Hypothalamus (tissue), 51 donors: ENCODE results near the gene TP53BP2.
A peak's percentile ranks its signal among the peaks of the same experiment; 100 is the strongest.

Experiments used
- DNase-seq, 51 donors: peaks; one replicate each; lab custom pipeline; 2025; lab: John Stamatoyannopoulos, UW

TP53BP2 gene

DNA sequence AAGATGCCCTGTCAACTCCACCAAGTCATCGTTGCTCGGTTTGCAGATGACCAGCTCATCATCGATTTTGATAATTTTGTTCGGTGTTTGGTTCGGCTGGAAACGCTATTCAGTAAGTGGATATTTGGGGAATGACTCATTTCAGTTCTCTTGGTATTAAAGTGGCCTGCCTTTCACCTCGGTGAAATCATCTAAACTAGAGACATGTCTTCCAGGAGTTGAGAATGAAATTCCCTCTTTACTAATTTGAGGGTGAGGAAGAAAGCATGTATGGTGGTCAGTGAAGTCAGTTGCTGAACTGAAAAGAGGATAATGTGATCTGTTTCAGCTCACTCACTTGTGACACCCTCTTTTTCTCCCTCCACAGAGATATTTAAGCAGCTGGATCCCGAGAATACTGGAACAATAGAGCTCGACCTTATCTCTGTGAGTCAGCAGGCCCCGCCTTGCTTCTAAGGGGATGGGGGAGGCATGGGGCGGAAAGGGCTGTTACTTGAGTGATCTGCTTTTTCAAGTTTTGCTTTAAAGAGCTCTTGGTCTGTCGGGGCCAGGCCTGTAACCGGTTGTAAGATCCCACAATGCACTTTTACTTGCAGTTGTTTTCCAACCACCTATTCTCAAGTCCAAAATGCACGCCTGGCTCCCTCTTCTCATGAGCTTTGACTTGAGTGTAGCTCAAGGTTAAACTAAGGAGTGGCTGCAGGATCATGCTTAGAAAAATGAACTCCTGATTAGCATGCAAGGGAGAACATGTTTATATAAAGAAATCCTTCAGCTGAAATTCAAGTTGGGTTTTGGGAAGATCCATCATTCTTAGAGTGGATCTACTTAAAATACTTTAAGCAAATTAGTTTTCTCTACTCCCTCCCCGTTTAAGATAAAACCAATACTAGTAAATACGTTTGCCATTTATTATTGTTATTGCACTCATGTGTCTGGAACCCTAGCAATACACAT lies 73.7 kb downstream of the TP53BP2 start:
- DNase-seq = peak in 5 of 51 donors; percentile 14 to 63 (median 32)

DNA sequence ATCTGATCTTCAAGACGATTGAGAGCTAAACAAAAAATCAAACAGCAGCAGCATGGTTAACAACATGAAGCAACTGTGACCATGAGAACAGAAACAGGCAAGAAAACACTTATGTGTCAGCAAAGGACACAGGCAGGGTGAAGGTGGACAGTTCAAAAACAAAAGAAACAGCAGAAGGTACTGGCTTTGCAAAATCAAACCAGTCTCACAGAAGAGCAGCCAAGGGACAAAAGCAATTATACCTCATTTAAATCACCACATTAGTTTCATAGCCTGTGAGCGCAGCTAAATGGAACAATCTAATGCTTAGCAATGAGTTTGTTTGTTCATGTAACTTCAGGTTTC lies 74.3 kb downstream of the TP53BP2 start:
- no peak for DNase-seq

DNA sequence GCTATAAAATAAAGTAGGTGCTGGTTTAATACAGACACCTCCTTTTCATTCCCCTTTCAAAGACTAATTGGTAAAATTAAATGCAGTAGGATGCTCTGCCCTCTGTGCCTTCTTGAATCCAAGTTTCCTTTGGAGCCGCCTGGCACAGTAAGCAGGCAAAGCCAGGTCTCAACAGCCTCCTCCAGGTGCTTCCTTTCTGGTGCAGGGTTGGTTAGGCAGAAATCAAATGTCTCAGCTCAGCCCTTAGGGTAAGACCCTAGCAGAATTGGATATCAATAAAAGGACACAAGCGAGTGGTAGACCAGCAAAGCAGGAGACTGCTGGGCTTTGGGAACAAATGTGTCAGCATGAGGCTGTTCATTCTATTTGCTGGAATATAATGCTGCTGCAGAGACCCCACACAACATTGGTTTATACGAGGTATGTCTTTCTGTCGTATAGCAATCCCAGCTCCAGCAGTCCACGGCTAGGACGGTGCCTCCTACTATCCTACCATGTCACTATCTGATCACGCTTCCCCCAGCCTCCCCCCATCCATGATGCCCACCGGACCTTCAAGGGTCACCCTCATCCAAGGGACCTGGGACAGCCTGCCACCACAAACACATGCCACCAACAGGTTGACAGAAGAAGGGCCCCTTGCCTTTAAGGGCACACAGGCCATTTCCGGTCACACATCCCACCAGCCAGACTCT lies 75.0 kb downstream of the TP53BP2 start:
- no peak for DNase-seq

DNA sequence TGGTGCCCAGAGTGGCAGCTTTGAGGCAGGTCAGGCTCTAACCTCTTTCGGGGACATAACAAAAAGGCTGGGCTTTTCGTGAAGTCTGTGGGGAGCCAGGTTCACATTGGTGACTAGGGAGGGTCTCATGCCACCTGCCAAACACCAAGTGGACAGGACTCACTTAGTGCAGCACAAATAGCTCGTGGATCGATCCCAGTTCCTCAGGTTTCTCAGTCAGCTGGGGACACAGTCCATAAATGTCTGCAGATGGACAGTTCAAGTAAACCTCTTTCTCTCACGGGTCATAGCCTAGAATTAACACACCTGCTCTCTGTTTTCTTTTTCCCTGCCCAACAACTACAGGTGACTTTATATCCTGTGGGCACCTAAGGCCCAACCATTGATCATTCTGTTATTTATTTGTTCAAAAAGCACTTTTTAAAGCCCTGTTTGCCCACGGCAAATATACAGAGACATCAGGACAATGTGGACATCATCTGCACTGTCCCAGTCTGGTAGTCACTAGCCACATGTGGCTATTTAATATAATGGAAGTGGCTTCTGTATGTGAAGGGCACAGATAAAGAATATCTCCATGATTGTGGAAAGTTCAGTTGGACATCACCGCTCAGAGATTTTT lies 79.9 kb downstream of the TP53BP2 start:
- DNase-seq = no peak

DNA sequence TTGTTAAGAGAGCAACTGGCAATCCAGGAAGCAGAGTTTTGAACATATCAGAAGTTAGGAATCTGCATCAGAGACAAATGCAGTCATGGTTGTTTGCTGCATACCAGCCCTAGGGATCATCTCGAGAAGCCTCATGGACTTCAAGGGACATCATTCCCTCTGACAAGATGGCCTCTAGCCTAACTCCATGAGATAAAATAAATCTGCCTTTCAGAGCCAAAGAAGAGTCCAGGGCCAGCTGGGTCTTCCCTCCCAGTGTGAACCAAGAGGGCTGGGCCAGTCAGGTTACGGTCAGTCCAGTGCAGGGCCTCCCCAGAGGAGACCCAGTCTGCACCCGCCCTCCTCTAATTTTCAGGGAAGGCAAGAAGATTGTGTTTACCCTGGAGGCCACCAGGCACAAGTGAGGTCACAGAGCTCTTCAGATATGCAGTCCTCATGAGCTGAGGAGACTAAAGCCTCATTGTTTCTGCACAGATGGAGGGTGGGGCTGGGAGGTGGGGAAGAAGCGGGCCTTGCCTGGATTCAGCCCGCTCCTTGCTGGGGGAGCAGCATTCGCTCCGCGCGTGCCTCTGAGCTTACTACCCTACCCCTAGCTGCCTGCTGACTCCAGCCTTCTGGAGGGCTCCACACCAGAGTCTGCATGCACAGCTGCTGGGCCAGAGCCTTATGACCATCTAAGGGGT lies 80.6 kb downstream of the TP53BP2 start:
- peak in 39 of 51 donors; percentile 13 to 84 (median 52) for DNase-seq

DNA sequence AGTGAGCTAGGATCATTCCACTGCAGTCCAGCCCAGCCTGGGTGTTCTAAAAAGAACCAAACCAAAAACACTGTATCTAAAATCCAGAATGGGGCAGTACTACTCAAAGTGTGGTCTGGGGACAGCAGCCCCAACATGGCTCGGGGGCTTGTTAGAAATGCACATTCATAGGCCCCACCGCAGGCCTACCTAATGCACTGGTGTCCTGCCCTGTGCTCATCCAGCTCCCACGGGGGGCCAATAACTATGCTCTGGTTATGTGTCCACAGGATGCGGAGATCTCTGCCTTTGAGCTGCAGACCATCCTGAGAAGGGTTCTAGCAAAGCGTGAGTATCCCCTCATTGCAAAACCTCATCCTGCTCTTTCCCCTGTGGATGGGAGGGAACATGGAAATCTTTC lies 81.9 kb downstream of the TP53BP2 start:
- DNase-seq = no peak

DNA sequence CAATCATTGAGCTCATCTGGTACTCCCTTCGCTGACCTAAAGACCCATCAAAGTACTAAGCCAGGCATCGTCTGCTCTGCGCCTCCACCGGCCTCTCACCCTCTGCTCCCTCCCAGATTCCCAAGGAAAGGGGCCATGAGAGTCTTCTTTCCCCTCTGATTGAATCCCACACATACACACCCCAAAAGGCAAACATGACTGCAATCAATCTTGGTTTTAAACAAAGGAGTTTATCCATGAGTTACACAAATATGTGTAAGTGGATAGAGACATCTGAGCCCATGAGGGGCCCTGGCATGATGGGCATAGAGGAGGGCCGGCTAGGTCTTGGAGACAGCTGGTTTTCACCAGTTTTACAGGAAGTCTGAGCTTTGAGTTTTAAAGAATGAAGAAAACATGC lies 82.5 kb downstream of the TP53BP2 start:
- no peak for DNase-seq

DNA sequence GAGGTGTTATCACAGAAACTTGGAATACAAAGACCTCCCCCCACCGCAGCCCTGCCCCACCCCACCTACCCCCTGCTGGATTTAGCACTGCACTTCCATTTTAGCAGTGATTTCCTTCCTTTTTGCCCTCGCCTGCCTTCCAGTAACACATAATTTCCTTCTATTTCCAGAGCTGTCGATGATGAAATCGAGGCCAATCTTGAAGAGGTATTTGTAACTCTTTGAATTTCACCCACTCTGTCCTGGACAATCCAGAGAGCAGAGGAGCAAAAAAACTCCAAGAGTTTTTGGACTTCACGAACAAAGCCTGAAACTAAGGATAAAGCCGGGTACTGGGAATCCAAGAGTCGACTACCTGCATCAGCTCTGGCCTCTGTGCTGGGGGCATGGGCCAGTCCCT lies 84.3 kb downstream of the TP53BP2 start:
- no peak for DNase-seq

DNA sequence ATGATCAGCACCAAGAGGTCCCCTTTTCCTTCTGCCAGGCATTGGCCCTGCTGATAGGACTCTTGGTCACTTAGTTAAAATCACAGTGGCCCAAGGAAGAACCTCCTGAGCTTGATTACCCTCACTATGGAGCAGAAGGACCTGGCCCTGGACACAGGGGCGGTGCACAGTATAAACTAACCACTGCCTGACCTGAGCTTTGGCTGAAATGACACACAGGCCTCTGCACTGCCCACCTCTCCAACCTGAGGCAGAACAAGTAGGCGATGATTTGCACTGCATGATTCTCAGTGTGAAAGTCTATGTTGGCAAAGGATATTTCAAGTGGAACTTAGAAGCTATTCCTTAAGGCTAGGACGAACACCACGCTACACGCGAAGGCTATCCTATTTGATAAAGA lies 84.9 kb downstream of the TP53BP2 start:
- DNase-seq = no peak

DNA sequence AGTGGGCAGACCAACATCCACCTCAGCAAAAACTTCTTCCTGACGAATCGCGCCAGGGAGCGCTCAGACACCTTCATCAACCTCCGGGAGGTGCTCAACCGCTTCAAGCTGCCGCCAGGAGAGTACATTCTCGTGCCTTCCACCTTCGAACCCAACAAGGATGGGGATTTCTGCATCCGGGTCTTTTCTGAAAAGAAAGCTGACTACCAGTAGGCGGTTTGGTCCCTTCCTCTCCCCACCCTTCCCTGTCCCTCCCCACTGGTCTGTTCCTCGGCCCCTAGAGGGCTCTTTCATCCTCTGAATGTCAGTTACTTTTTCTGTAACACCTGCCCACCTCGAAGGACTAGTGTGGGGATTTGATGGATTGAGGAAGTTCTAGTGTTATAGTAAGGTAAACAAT lies 86.5 kb downstream of the TP53BP2 start:
- no peak for DNase-seq

DNA sequence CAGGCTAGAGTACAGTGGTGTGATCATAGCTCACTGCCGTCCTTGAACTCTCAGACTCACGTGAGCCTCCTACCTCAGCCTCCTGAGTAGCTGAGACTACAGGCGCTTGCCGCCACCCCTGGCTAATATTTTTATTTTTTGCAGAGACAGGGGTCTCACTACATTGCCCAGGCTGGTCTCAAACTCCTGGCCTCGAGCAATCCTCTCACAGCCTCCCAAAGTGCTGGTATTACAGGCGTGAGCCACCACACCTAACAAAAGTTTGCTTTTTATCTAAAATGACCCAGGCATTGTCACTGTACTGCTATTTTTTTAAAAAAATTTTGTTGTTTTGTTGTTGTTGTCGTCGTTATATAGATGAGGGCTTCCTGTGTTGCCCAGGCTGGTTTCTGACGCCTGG lies 87.0 kb downstream of the TP53BP2 start:
- no peak for DNase-seq

DNA sequence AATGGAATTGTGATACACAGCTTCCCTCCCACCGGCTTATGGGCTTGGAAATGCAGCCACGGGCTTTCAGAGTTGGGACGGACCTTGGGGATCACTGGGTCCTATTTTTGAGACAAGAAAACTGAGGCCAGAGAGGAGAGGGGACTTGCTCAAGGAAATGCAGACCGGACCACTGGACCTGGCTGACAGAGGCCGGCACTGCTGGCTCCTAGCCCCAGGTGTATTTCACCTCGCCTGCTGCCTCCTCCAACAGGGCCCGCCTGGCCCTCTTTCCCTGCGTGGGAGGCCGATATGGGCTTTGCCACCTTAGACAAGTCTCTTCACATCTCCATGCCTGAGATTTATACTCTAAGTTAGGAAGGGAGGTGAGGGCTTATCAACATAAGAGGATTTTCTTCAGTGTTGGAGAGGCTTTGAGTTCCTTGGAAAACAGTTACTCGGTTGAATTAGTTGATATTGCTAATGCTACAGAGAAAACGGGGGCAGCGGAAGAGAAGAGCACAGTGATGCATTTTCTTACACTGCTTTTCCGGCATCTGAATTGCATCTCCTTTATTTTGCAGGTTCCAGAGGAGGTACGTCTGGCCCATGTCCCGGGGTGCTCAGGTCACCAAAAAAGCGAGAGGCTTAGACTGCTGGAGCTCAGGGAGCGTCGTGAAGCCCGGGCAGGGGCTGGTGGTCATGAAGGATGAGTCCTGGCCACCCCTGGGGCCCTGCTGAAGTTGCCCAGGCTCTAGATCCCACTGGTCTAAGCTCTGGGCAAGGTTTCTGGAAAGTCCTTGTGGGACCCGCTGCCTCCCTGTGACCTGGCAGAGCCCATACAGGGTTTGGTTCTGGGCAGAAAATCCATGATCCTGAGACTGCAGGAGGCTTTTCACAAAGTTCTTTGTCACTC lies 88.7 kb downstream of the TP53BP2 start:
- DNase-seq = no peak

DNA sequence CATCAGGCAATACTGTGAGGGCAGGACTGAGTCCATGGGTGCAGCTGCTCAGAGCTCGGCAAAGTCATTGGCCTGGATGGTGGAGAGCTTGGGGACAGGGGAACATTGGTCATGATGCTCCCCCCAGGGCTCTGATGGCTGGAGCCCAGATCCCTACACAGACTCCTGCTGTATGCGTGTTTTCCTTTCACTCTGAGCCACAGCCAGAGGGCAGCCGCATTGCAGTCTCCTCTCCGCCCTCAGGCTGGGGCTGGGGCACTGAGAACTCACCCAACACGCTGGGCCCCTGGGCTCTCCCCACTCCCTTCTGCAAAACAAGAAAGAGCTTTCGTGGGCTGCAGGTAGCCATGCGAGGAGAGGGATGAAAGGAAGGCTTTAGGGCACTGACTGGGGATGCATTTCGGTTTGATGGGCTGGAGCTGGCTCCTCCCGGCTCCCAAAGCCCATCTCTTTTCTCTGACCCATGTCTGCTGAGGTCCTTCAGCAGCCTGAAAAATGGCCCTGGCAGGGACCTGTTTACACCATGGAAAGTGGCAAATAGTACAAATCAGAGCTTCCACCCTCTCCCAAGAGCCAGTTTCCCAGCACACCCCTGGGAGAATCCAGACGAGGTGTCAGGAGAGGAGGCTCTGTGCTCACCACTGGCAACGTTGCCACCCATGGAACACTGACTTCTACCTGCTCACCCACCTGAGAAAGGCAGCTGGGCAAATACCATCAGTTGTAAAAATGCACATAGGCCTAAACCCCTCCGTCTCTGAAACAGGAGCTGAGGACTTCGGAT lies 89.6 kb downstream of the TP53BP2 start:
- DNase-seq = peak in 40 of 51 donors; percentile 18 to 87 (median 58)

DNA sequence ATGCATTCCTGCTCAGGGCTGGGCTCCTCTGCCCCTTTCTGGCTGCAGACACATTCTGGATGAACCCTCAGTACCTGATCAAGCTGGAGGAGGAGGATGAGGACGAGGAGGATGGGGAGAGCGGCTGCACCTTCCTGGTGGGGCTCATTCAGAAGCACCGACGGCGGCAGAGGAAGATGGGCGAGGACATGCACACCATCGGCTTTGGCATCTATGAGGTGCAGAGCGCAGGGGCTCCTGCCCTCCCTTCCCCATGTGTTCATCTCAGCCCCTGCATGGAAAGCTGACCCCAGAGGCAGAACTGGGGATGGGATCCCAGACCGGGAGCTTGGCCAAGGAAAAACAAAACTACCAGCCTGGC lies 90.3 kb downstream of the TP53BP2 start:
- DNase-seq = no peak

DNA sequence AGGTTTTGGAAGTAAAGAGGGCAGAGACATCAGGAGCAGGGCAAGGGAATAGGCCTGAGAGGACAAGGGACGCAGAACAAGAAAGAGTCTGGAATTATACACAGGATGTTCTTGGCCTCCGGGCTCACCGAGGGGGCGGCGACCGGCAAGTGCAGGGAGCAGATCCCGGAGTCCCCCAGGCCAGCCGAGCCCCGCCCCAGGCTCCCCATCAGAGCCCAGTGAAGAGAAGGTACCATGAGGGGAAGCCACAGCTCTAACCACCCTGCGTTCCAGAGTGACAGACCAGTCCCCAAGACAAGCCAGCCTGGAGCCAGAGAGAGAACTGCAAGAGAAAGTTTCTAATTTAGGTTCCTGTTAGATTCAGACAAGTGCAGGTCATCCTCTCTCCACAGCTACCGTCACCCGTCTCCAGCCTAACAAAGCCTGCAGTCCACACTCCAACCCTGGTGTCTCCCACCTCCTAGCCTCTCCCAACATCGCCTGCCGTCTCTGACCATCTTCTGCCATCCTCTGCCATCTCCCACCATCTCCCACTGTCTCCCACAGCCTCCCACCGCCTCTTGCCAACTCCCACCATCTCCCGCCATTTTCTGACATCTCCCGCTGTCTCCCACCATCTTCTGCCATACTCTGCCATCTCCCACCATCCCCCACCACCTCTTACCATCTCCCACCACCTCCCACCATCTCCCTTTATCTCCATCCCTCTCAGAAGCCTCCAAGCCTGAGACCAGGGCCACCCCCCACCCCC lies 90.9 kb downstream of the TP53BP2 start:
- DNase-seq = no peak

DNA sequence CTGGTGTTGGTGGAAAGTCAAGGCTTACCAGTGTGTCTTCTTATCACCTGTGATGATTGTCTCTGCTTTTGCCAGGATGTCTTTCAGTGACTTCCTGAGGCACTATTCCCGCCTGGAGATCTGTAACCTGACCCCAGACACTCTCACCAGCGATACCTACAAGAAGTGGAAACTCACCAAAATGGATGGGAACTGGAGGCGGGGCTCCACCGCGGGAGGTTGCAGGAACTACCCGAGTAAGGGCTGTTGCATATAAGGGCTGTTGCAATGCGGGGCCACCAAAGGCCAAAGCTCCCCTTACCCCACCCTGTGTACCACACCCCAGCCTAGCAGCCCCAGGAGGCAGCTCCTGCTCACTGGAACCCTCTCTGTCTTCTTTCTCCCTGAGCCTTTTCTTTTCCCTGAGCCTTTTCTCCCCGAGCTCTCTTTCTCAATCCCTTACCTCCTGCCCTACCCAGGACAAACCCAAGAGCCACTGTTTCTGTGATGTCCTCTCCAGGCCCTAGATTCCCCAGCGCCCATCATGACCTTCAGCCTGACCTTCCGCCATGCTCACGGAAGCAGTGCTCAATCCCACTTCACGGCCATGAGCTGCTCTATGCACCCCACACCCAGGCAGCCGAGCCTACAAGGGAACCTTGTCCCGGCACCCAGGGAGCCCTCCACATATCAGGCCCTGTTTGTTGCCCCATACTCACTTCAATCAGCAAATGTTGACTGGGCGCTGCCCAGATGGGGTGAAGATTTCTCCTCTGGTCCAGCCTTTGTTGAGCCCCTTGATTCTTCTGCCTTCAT lies 92.8 kb downstream of the TP53BP2 start:
- DNase-seq = no peak

DNA sequence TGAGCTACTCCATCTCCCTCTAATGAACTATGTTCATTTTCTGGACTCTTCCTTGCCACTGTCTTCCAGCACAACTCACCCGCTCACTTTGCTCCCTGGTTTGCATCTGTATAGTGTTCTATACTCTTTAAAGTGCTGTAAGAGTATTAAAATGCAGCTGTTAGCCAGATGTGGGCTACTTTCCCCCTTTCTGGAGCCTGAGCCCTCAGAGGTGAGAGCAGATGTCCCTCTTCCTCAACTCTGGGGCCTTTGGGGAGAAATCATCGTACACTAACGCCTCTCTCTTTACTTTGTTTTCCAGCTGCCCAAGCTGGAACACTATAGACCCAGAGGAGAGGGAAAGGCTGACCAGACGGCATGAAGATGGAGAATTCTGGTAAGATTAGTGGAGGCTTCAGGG lies 94.1 kb downstream of the TP53BP2 start:
- no peak for DNase-seq
